Astrocyte of the spinal cord (primary cell): ENCODE data around the gene CRLF3.
A peak's percentile ranks its signal among the peaks of the same experiment; 100 is the strongest.
"Not testable (repeated sequence)": the region's sequence is repeated elsewhere in the genome, so short reads cannot be mapped to it uniquely, and the experiment has no call there.

Source experiments
- DNase-seq: peaks from one replicate; pipeline ENCODE4 v3.0.0; 2011; ENCODE audit warnings: low read depth, low spot score
- H3K4me3 ChIP-seq: 2 replicates; pipeline ENCODE4 v1.5.1; 2011; ENCODE audit warnings: low read depth, mild to moderate bottlenecking, low read length, moderate library complexity
- in situ Hi-C: cut with HindIII; loops from 2 replicates; pipeline ENCODE4 v1.10.0; 2017; ENCODE audit warnings: low sequenced_read_pairs
- TF ChIP-seq, protein P1 (sequence below): IDR thresholded peaks from 2 replicates; pipeline ENCODE4 v1.5.1; 2012; ENCODE audit warnings: low read depth, mild to moderate bottlenecking, low read length, inconsistent platforms

CRLF3 gene

DNA sequence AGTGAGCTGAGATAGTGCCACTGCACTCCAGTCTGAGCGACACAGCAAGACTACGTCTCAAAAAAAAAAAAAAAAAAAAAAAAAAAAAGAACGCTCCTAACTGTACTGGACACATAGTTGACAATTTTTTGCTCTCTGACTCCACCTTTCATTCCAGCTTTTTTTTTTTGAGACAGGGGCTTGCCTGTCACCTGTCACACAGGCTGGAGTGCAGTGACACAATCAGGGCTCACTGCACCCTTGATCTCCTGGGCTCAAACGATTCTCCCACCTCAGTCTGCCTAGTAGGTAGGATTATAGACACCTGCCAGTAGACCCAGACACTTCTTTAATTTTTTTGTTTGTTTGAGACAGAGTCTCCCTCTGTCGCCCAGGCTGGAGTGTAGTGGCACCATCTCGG, 2.6 kb upstream of the CRLF3 start:
- no peak overlapping the region for H3K4me3 ChIP-seq
- DNase-seq = no peak
- TF ChIP-seq, protein P1, sequence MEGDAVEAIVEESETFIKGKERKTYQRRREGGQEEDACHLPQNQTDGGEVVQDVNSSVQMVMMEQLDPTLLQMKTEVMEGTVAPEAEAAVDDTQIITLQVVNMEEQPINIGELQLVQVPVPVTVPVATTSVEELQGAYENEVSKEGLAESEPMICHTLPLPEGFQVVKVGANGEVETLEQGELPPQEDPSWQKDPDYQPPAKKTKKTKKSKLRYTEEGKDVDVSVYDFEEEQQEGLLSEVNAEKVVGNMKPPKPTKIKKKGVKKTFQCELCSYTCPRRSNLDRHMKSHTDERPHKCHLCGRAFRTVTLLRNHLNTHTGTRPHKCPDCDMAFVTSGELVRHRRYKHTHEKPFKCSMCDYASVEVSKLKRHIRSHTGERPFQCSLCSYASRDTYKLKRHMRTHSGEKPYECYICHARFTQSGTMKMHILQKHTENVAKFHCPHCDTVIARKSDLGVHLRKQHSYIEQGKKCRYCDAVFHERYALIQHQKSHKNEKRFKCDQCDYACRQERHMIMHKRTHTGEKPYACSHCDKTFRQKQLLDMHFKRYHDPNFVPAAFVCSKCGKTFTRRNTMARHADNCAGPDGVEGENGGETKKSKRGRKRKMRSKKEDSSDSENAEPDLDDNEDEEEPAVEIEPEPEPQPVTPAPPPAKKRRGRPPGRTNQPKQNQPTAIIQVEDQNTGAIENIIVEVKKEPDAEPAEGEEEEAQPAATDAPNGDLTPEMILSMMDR = no peak
- in situ Hi-C loops = no loop called here

DNA sequence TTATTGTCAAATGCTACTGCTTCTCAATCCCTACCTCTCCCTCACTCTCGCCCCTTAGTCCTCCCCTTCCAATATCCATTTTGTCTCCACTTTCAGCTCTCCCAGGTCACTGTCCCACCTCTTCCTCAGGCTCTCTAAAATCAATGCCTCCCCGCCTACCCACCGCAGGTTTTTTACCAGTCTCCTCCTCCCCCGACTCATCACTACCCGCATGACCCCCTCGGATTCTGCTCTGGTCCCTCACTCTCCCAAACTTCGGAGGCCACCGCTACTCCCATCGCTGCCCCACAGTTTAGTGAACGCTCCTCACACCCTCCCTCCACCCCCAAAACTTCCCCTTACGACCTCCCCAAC, 513 bp downstream of the CRLF3 start:
- DNase-seq = no peak
- TF ChIP-seq, protein P1 = no peak
- in situ Hi-C loops = no loop called here
- peak overlapping the region; percentile 88 for H3K4me3 ChIP-seq

DNA sequence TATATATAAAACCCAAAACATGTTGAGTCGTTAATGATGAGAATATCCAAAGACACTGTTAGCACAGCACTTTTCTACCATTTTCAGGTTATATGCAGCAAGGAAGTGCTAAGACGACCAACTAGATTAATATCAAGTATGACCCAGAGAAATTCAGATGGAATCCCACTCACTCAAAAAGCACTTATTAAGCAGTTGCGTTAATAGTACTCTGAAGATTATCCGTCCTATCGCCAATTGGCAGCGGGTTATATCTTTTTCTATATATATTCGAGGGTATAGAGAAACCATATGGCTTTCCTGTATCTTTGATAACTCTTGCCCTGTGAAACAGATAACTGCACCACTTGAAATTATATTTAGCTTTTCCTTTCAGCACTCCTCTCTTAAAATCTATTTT, 1.1 kb downstream of the CRLF3 start:
- no peak for DNase-seq
- in situ Hi-C loops = no loop called here
- H3K4me3 ChIP-seq = peak overlapping the region; percentile 88
- TF ChIP-seq, protein P1 = no peak

DNA sequence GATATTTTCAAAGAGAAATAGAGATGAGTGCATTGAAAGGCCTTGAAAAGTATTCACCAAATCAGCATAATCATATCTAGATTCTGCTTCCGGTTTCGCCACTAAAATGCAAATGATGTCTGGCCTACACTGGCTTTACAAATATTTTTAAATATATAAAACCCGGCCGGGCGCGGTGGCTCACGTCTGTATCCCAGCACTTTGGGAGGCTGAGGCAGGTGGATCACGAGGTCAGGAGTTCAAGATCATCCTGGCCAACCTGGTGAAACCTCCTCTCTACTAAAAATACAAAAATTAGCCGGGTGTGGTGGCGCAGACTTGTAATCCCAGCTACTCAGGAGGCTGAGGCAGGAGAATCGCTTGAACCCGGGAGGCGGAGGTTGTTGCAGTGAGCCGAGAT, 1.6 kb downstream of the CRLF3 start:
- H3K4me3 ChIP-seq, in situ Hi-C loops, DNase-seq: not testable (repeated sequence)

DNA sequence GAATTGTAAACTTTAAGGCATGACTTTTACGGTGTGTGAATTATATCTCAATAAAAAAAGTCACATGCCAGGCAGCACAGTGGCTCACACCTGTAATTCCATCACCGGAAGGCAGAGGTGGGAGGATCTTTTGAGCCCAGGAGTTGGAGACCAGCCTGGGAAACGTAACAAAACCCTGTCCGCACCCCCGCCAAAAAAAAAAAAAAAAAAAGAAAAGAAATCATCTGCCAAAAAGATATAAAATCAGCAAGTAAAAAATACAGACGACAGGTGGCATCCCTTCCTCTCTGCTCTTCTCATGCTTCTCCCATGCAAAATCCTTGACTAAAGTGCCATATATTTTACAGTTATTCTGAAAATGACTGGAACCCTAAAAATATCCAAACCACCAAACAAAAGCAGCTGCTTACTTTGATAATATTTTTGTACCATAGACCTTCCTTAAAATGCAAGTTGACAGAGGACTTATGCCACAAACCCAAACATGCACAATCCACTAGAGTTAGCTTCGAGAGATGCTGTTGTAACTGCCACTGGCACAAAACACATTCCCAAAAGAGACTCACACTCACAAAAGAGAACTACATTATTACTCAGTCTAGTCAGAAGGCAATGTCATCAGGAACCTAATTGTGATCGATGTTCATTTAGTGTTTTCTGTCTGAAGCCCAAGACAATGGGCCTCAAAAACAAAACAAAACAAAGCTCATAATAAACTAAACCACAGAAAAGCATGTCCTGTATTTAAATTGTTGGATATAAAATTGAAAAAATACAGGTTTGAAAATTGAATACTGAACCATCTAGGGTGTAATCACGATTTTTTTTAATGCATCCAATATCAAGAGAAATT, 2.4 kb downstream of the CRLF3 start:
- in situ Hi-C loops = no loop called here
- TF ChIP-seq, protein P1 = no peak
- no peak for DNase-seq
- H3K4me3 ChIP-seq = no peak overlapping the region

DNA sequence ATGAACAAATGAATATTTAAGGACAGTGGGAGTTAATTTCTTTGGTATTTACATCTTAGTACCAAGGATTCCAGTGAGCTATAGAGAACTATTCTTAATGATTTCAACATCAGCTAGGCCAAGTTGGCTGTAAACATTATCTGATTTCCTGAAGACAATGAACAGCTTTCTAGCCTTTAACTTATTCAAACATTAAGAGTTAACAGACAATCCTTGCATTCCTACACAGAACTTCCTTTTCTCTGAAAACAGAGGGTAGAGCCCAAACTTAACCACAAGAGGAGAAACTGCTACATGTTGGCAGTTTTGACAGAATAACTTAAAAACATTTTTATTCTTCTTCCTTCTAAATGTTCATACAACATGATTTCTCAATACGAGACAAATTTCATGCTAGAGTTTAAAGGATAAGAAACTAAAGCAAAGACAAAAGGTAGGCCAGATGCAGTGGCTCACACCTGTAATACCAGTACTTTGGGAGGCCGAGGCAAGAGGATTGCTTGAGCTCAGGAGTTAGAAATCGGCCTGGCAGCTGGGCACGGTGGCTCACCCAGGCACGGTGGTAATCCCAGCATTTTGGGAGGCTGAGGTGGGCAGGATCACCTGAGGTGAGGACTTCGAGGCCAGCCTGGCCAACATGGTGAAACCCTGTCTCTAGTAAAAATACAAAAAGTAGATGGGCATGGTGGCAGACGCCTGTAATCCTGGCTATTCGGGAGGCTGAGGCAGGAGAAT, 4.4 kb downstream of the CRLF3 start:
- TF ChIP-seq, protein P1 = no peak
- in situ Hi-C loops = no loop called here
- DNase-seq = no peak
- no peak overlapping the region for H3K4me3 ChIP-seq

DNA sequence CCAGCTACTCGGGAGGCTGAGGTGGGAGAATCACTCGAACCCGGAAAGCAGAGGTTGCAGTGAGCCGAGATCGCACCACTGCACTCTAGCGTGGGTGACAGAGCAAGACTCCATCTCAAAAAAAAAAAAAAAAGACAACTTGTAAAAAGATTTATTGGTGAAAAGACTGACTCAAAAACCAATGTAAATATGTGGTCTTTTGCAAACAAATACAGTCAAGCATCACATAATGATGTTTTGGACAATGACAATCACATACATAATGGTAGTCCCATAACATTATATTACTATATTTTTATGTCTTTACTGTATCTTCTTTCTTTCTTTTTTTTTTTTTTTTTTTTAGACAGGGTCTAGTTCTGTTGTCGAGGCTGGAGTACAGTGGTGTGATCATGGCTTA, 8.3 kb downstream of the CRLF3 start:
- DNase-seq = no peak
- no peak overlapping the region for H3K4me3 ChIP-seq
- in situ Hi-C loops = no loop called here
- TF ChIP-seq, protein P1 = no peak

DNA sequence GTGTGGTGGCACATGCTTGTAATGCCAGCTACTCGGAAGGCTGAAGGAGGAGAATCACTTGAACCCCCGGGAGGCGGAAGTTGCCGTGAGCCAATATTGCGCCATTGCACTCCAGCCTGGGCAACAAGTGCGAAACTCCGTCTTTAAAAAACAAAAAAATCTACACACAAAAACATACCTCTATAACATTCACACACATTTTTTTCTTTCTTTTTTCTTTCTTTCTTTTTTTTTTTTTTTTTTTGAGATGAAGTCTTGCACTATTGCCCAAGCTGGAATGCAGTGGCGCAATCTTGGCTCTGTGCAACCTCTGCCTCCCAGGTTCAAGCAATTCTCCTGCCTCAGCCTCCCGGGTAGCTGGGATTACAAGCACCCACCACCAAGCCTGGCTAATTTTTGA, 9.6 kb downstream of the CRLF3 start:
- H3K4me3 ChIP-seq, DNase-seq, in situ Hi-C loops: not testable (repeated sequence)

DNA sequence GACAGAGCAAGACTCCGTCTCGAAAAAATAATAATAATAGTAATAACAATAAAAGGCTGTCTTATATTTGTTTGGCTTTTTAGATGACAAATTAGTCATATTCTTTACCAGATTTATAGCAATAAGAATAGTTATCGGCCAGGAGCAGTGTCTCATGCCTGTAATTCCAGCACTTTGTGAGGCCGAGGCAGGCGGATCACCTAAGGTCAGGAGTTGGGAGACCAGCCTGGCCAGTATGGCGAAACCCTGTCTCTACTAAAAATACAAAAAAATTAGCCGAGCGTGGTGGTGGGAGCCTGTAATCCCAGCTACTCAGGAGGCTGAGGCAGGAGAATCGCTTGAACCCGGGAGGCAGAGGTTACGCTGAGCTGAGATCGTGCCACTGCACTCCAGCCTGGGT, 10.3 kb downstream of the CRLF3 start:
- in situ Hi-C loops, DNase-seq, H3K4me3 ChIP-seq: not testable (repeated sequence)
